HCT116 (cell line): ENCODE results near the gene DENND6A. TPM values are rescaled to one million over a fixed set of nuclear protein-coding genes. Genes with fewer than 3 reads are reported as not detected.

Experiments
- ATAC-seq: fragments of 200-7000 bp; cut with Tn5 transposase; 2 replicates; pipeline ENCODE4 v1.9.1; 2020; ENCODE audit warnings: mild to moderate bottlenecking, moderate library complexity
- BruUV-seq: library from RNA; stranded (reverse); fragments of 400-500 nt; replicated peaks from 2 replicates; lab custom pipeline; 2021; lab: Mats Ljungman, UMichigan
- CTCF ChIA-PET: fragments of 300-600 bp; sonication (Branson Sonifier 250); formaldehyde crosslinking; loops from one replicate; lab custom pipeline; 2021; ENCODE audit warnings: antibody characterized with exemption; lab: Charles Lee
- POLR2A ChIA-PET: fragments of 300-600, 350-600 bp; sonication (Branson Sonifier 250); formaldehyde crosslinking; loops from one replicate; lab custom pipeline; 2021; ENCODE audit warnings: antibody characterized with exemption; lab: Charles Lee
- RAD21 ChIA-PET, 2 experiments: fragments of 300-600 bp; sonication (Branson Sonifier 250); formaldehyde crosslinking; loops; one replicate each; lab custom pipeline; 2023; ENCODE audit warnings: low total read pairs in 2 of 2; ENCODE audit not compliant: uncharacterized antibody in 2 of 2, unreplicated experiment in 2 of 2, low non-redundant PET in 1 of 2; lab: Charles Lee
- DNase-seq: peaks from one replicate; pipeline ENCODE4 v3.0.0-alpha.2; 2010; ENCODE audit warnings: low read depth, low spot score
- H2AFZ ChIP-seq: fragments of 200-600 bp; shearing (Covaris generic), sonication (generic); 2 replicates; pipeline ENCODE4 v1.6.1; 2017; ENCODE audit warnings: low read depth, mixed run types, mixed read lengths, antibody characterized with exemption, low read length; ENCODE audit not compliant: poor library complexity, severe bottlenecking
- H3K27ac ChIP-seq: 2 replicates; pipeline ENCODE4 v1.5.1; 2012; ENCODE audit warnings: low read depth, low read length
- H3K27me3 ChIP-seq: fragments of 200-600 bp; sonication (generic); 2 replicates; pipeline ENCODE4 v1.6.1; 2016; ENCODE audit warnings: mixed run types, low read length, mixed read lengths; ENCODE audit not compliant: insufficient read depth
- H3K36me3 ChIP-seq, 2 experiments: fragments of 200-500 bp in 1 of 2; fragments of 200-600 bp in 1 of 2; sonication (Bioruptor generic) in 1 of 2; sonication (generic) in 1 of 2; 2 replicates each; pipeline versions ENCODE4 v1.5.1 to v1.6.1; 2014 to 2016; ENCODE audit warnings: low read length in 2 of 2, inconsistent platforms in 1 of 2, mixed read lengths in 1 of 2, mixed run types in 1 of 2; ENCODE audit not compliant: insufficient read depth in 2 of 2, control insufficient read depth in 1 of 2
- H3K4me1 ChIP-seq, 2 experiments: fragments of 200-600 bp in 1 of 2; sonication (generic) in 1 of 2; 2 replicates each; pipeline versions ENCODE4 v1.5.1 to v1.6.1; 2012 to 2017; ENCODE audit warnings: low read length in 2 of 2, inconsistent platforms in 1 of 2, mild to moderate bottlenecking in 1 of 2, mixed read lengths in 1 of 2, mixed run types in 1 of 2, moderate library complexity in 1 of 2; ENCODE audit not compliant: insufficient read depth in 2 of 2, control insufficient read depth in 1 of 2
- H3K4me2 ChIP-seq: fragments of 200-600 bp; sonication (generic); 2 replicates; pipeline ENCODE4 v1.6.1; 2017; ENCODE audit warnings: mixed run types, low read length, mixed read lengths
- H3K4me3 ChIP-seq, 2 experiments: fragments of 200-600 bp in 1 of 2; sonication (generic) in 1 of 2; replicated peaks in 1 of 2; 2 replicates each; pipeline ENCODE4 v1.5.1; 2011 to 2016; ENCODE audit warnings: low read length in 2 of 2, control low read depth in 1 of 2, low read depth in 1 of 2, mild to moderate bottlenecking in 1 of 2, mixed read lengths in 1 of 2, mixed run types in 1 of 2
- H3K79me2 ChIP-seq: fragments of 200-600 bp; sonication (generic); 2 replicates; pipeline ENCODE4 v1.6.1; 2017; ENCODE audit warnings: mild to moderate bottlenecking, mixed run types, low read length, moderate library complexity, mixed read lengths; ENCODE audit not compliant: insufficient read depth
- H3K9ac ChIP-seq: fragments of 200-600 bp; sonication (generic); 2 replicates; pipeline ENCODE4 v1.6.1; 2016; ENCODE audit warnings: low read length, mixed read lengths
- H3K9me2 ChIP-seq: fragments of 200-600 bp; sonication (generic), shearing (Covaris generic); 2 replicates; pipeline ENCODE4 v1.6.1; 2017; ENCODE audit warnings: mixed run types, mild to moderate bottlenecking, moderate library complexity; ENCODE audit not compliant: insufficient read depth
- H3K9me3 ChIP-seq, 2 experiments: fragments of 200-500 bp in 1 of 2; fragments of 200-600 bp in 1 of 2; sonication (Bioruptor generic) in 1 of 2; sonication (generic) in 1 of 2; 2 replicates each; pipeline ENCODE4 v1.6.1; 2014 to 2017; ENCODE audit warnings: low read length in 2 of 2, mixed read lengths in 2 of 2, inconsistent platforms in 1 of 2, low read depth in 1 of 2, mild to moderate bottlenecking in 1 of 2, mixed run types in 1 of 2, moderate library complexity in 1 of 2; ENCODE audit not compliant: control insufficient read depth in 1 of 2, insufficient read depth in 1 of 2
- H4K20me1 ChIP-seq: fragments of 200-600 bp; sonication (generic), shearing (Covaris generic); 2 replicates; pipeline ENCODE4 v1.6.1; 2017; ENCODE audit warnings: mixed run types, mild to moderate bottlenecking, moderate library complexity; ENCODE audit not compliant: insufficient read depth
- ATF3 ChIP-seq: IDR thresholded peaks from 2 replicates; pipeline ENCODE4 v1.6.1; 2012
- CTCF ChIP-seq, 3 experiments: fragments of 200-600 bp in 1 of 3; sonication (generic) in 1 of 3; IDR thresholded peaks in 2 of 3; conservative IDR thresholded peaks in 1 of 3; 2 replicates each; pipeline ENCODE4 v1.5.1; 2012 to 2017; ENCODE audit warnings: low read depth in 2 of 3, low read length in 2 of 3, antibody characterized with exemption in 1 of 3, borderline replicate concordance in 1 of 3, control low read depth in 1 of 3, mild to moderate bottlenecking in 1 of 3, mixed read lengths in 1 of 3, mixed run types in 1 of 3, moderate library complexity in 1 of 3; ENCODE audit not compliant: insufficient read depth in 1 of 3
- EGR1 ChIP-seq: IDR thresholded peaks from 2 replicates; pipeline ENCODE4 v1.6.1; 2012; ENCODE audit warnings: low read depth
- EZH2 ChIP-seq: fragments of 200-600 bp; sonication (generic); IDR thresholded peaks from 2 replicates; pipeline ENCODE4 v1.6.1; 2017; ENCODE audit warnings: antibody characterized with exemption, mixed run types
- FOSL1 ChIP-seq: IDR thresholded peaks from 2 replicates; pipeline ENCODE4 v1.6.1; 2012; ENCODE audit warnings: low read depth
- JUND ChIP-seq: IDR thresholded peaks from 2 replicates; pipeline ENCODE4 v1.6.1; 2012
- POLR2A ChIP-seq: IDR thresholded peaks from 2 replicates; pipeline ENCODE4 v1.7.0; 2011; ENCODE audit warnings: borderline replicate concordance; ENCODE audit not compliant: insufficient read depth, insufficient read length; ENCODE audit errors: extremely low read depth
- POLR2AphosphoS5 ChIP-seq: IDR thresholded peaks from 2 replicates; pipeline ENCODE4 v1.6.1; 2011; ENCODE audit warnings: mild to moderate bottlenecking, low read depth, low read length, moderate library complexity
- RAD21 ChIP-seq: IDR thresholded peaks from 2 replicates; pipeline ENCODE4 v1.6.1; 2012; ENCODE audit warnings: low read depth, mild to moderate bottlenecking
- SIN3A ChIP-seq: IDR thresholded peaks from 2 replicates; pipeline ENCODE4 v1.6.1; 2012; ENCODE audit warnings: low read depth
- SP1 ChIP-seq: IDR thresholded peaks from 2 replicates; pipeline ENCODE4 v1.6.1; 2012; ENCODE audit warnings: low read depth
- ZNF274 ChIP-seq: fragments of 200-500 bp; sonication (Bioruptor generic); IDR thresholded peaks from 2 replicates; pipeline ENCODE4 v1.6.1; 2014; ENCODE audit warnings: mild to moderate bottlenecking, low read depth, low read length, inconsistent platforms
- intact Hi-C: fragments of 100-400 bp; cut with micrococcal nuclease; formaldehyde crosslinking; loops from 2 replicates; pipeline ENCODE4 v1.10.0; 2022
- total RNA-seq: library from RNA; stranded (reverse); gene quantifications from one replicate; pipeline ENCODE4 v1.2.1, GENCODE V29; 2021; ENCODE audit not compliant: unreplicated experiment

Gene DENND6A
- total RNA-seq, 1 experiment from 2014 or later: 22.3 TPM

GRCh38 chr3:57737840-57738239 is 45.0 kb upstream of the DENND6A start:
- RAD21 ChIA-PET: no interaction called here
- Histone ChIP-seq H3K4me1 (peaks cover 0 to 6% of the 10 kb centered on the region in 2 experiments; a peak in 1 of 4 replicates), H3K9me3 (no peaks in the 10 kb centered on the region), H3K4me3 (no peak overlapping the region), H3K27ac (no peak overlapping the region), H3K27me3 (no peaks in the 10 kb centered on the region), H3K36me3 (no peaks in the 10 kb centered on the region), H2AFZ (no peak overlapping the region), H4K20me1 (no peaks in the 10 kb centered on the region), H3K4me2 (no peak overlapping the region), H3K9me2 (no peaks in the 10 kb centered on the region), H3K79me2 (no peaks in the 10 kb centered on the region), H3K9ac (no peak overlapping the region)
- TF ChIP-seq SP1 (no peak), EGR1 (no peak), RAD21 (no peak), SIN3A (no peak)
- CTCF ChIA-PET: no interaction called here
- POLR2A ChIA-PET: interaction anchor here (1.1 kb wide), 1 partner anchor 18 kb away, joined by 3 read pairs; the partner anchor contains the start of gene SLMAP
- DNase-seq: no peak
- no TSS peak for BruUV-seq
- ATAC-seq: no peak
- intact Hi-C loops: no loop called here

- Histone ChIP-seq H3K79me2 (no peaks in the 10 kb centered on the region), H3K36me3 (no peaks in the 10 kb centered on the region), H3K27ac (no peak overlapping the region), H3K4me2 (no peak overlapping the region), H4K20me1 (no peaks in the 10 kb centered on the region), H3K9me3 (no peaks in the 10 kb centered on the region), H3K4me3 (no peak overlapping the region), H3K9me2 (no peaks in the 10 kb centered on the region), H3K4me1 (peaks cover 0 to 6% of the 10 kb centered on the region in 2 experiments; a peak in 1 of 4 replicates), H2AFZ (peak overlapping the region; percentile 68), H3K27me3 (no peaks in the 10 kb centered on the region), H3K9ac (no peak overlapping the region)
- RAD21 ChIA-PET: no interaction called here
- TF ChIP-seq RAD21 (no peak), SIN3A (no peak), POLR2A (no peak), FOSL1 (no peak), ATF3 (no peak), SP1 (no peak), CTCF (IDR thresholded peaks at IDR 0.05 in 2 of 3, conservative IDR thresholded peaks at IDR 0.05 in 1 of 3; ENCODE audit: borderline replicate concordance in 1 of 3, insufficient read depth in 1 of 3, low read depth in 2 of 3, low read length in 2 of 3) (no peak), POLR2AphosphoS5 (no peak), ZNF274 (no peak), EZH2 (no peak), JUND (no peak)
- intact Hi-C loops: no loop called here
- ATAC-seq (no peak), DNase-seq (no peak)
- CTCF ChIA-PET: no interaction called here
- POLR2A ChIA-PET: no interaction called here
- BruUV-seq: no TSS peak
These were observed 42.5 kb upstream of the DENND6A start for GRCh38 chr3:57735405-57735804.
